Myocyte (in vitro differentiated cells): ENCODE data around the gene SARNP. TPM values are rescaled to one million over a fixed set of nuclear protein-coding genes. Genes with fewer than 3 reads are reported as not detected.
"Not testable (repeated sequence)": the region's sequence is repeated elsewhere in the genome, so short reads cannot be mapped to it uniquely, and the experiment has no call there.

Experiments used
- DNase-seq: peaks from one replicate; pipeline ENCODE4 v3.0.0-alpha.2; 2012; ENCODE audit warnings: low read depth
- total RNA-seq: library from RNA; depleted of rRNA; stranded (reverse); fragments of >200 nt; gene quantifications from 2 replicates; pipeline ENCODE4 v1.2.3, GENCODE V29; 2014

The SARNP gene
- total RNA-seq, 1 donor from 2014 or later: 75.3 TPM

DNA sequence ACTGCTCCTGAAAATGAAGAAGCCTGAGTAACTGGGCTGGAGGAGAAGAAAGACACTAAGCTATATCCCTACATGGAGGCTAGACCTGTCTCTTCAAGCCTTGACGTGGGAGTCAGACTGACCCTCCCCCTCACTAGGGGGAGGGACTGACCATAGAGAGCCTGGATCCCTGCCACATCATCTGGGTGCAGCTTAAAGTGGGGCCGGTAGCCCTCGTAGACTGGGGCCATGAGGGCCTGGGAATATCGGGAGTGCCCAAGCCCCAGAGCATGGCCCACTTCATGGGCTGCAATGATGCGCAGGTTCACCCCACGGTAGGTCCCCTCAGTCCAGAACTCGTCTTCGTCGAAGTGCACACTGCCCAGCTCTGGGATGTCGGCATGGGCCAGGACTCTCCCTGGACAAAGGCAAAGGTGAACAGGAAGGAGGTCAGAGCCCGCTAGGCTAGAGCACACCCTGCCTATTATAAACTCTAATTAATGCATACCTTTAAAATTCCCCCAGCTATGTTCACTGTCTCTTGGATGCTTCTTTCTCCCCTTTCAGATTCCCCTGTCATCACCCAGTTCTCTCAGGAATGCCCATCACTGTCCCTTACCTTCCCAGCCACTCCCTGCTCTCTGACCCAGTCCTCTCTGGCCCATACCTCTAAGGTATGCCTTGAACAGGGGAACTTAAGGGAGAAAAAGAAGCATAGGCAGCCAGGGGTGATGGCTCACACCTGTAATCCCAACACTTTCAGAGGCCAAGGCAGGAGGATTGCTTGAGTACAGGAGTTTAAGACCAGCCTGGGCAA, 22.0 kb upstream of the SARNP start:
- no peak for DNase-seq

DNA sequence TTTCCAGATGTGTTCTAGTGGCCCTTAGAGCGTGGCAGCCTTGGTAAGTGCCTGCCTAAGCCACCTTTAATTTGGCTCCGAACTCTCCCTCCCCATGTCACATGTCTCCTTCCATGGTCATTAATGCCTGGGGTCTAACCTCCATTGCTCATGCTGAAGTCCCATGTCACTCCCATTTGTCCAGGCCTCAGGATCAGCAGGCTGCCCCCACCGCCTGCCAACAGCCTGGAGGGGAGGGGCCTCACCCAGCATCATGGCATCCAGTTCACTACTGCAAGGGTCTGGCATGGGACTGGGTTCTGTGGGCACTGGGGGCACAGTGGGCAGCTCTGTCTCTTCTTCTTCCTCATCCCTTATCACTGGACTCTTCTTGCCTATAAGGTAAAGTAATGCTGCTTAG, 20.8 kb upstream of the SARNP start:
- DNase-seq: no peak

- DNase-seq: not testable (repeated sequence)
These were observed 16.9 kb upstream of the SARNP start for GRCh38 chr12:55834400-55834799.

- no peak for DNase-seq
These were observed 15.5 kb upstream of the SARNP start for GRCh38 chr12:55833056-55833455.

GRCh38 chr12:55831447-55831815, 13.9 kb upstream of the SARNP start:
- peak; percentile 16 for DNase-seq

DNA sequence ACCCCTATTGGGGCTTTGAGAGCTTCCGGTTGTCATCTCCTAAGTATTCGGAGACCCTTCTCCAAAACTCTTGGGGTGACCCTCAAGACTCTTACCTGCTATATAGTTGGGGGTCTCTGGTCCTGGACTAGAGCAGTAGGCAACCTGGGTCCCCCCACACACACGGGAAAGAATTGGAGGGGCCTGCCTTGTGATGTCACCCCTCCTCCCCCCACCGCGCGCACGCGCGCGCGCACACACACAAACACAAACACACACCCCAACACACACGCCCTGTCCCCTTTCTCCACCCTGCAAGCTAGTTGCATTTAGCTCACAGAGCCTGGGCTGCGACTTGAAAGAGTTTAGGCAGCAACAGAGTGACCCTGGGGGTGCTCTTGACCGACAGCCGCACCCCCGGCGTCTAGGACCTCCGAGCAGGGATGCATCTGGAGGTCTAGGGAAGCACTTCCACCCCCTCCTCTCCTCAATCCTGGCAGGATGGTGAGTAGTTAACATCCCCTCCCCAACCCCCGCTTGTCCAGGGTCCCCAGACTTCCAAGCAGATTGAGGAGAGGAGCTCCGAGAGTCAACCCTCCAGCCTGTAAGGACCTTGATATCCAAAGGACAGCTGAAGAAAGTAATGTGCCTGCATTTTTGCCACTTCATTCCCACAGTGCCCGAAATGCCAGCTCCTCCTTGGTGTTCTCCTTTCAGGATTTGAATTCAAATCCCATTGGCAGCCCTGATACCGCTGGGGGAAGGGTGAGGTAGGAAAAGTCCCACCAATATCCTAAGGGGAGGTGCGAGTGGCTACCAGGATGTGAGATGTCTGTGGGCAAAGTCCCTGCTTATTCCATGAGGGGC, 13.3 kb upstream of the SARNP start:
- DNase-seq: peak; percentile 77

DNA sequence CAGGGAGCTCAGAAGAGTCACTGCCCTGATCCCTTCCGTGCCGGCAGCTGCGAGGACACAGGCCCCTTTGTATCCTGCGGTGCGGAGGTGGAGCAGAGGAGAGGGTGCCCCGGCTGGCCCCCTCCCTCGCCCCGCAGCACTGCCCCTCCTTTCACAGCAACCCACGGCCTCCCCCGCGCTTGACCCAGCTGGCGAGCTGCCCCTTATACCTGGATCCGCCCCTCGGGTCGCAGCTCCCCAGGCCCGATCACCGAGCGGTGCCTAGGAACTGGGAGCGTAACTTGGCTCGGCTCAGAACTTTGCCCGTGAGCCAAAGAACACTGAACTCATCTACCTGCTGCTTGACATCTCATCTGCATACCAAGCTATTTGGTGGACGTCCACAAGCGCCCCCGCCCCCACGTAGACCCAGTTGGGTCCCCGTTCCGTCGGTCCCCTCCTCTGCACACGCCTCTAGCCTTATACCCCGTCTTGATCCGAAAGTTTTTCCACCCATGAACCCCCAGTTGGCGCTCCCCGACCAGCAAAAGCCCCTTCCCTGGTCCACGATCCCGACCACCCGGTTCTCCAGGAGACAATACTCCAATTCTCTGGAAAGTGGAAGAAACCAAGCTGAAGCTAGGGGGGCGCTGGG, 12.6 kb upstream of the SARNP start:
- DNase-seq: no peak

- DNase-seq: no peak
These were observed 10.8 kb upstream of the SARNP start for GRCh38 chr12:55828357-55828756.

DNA sequence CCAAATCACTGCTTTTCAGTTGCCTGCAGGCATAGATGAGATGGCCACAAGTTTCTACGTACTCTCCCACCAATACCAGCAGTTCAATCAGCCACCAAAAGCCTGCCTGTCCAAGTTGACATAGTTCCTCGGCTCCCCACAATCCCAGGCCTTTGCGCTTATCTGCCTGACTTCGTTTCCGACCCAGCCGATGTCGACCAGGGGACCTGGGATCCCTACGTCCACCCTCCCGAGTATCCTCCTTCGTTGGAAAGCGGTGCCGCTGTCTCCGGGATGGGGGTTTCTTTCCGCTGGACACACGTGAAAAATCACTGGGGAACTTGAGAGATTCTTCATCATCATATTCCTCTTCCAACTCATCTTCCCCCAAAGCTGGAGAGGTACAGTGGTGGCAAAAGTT, 10.3 kb upstream of the SARNP start:
- no peak for DNase-seq

DNA sequence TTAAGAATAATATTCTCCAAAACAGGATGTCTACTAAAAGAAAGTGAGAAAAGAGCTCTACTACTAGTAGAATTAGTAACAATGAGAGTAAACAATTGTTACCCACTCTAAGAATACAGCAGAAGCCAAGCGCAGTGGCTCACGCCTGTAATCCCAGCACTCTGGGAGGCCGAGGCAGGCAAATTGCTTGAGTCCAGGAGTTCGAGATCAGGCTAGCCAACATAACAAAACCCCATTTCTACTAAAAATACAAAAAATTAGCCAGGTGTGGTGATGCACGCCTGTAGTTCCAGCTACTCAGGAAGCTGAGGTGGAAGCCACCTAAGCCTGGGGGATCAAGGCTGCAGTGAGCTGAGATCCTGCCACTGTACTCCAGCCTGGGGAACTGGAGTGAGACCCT, 7.2 kb upstream of the SARNP start:
- no peak for DNase-seq

DNA sequence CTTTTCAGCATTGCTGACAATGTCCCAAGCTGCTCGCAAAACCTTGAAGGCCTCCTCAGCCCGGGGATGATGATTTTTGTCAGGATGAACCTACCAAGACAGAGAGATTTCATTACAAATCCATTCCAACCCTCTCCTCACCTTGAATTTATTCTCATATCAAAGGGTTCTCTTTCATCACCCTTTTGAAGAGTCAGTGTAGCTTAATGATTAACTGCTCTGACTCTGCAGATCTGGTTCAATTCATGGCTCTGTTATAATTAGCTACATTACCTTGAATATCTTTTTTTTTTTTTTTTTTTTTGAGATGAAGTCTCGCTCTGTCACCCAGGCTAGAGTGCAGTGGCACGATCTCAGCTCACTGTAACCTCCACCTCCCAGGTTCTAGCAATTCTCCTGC, 5.9 kb upstream of the SARNP start:
- no peak for DNase-seq

- no peak for DNase-seq
These were observed 4.7 kb upstream of the SARNP start for GRCh38 chr12:55822228-55822627.

DNA sequence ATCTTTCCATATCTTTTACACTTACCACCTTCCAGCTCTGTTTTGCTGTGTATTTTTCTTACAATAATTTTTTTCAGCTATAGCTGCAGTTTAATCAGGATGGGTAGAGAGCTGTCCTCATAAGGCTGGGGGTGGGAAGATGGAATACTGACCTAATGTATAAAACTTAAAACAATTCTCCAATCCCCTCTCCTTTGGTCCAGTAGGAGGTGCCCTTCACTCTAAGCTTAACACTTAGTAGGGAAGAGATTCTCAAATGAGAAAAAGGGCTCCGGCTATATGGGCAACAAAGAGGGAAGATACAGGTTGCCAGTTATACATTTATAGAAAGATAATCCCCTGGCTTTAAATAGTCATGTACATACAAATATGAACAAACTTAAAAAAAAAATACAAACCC, 3.2 kb upstream of the SARNP start:
- DNase-seq: no peak

- no peak for DNase-seq
These were observed 1.4 kb upstream of the SARNP start for GRCh38 chr12:55818886-55819285.

DNA sequence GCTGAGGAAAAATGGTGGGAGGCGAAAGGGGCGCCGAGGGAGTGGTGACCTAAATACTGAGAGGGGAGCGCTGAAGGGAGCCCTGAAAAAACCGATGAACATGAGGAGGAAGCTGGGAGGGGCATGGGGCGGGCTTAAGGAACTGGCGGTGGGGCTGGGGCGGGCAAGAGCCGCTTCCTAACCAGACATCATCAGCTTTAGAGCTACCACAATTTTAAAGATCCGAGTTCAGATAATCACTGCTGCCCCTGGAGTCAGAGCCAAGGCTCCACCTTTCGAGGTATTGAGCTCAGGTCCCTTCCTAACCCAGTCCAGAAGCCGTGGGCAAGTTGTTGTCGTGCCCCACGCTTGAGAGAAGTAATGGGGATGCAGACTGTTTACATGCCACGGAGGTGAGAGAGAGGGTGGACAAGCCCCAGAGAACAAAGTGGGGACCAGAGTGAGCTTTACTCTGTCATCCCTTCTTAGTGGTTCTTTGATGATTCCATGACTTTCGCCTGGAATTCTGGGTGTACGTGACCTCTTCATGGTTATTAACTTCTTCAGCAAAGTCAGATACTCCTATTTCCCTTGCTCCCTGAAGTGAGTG, 710 bp upstream of the SARNP start:
- DNase-seq: no peak

DNA sequence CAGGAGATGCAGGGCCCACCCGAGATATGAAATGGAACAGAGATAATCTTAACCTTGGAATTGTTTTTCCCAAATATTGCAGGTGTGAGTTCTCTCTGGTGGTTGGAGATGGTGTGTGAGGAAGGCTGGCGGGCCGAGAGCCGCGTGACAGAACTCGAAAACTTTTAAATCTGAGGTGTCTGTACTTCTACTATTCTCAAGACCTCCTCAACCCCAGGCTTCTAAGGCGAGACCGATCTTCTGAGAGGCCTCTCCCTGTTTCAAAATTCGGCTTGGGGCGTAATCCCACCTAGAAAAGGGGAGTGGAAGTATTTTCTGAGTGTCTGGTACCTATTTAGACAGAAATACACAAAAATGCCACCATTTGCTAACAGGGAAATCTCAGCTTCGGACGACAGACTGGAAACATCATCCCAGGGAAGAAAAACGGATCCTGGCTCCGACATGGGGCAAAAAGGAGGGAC, 611 bp downstream of the SARNP start:
- DNase-seq: peak; percentile 33

DNA sequence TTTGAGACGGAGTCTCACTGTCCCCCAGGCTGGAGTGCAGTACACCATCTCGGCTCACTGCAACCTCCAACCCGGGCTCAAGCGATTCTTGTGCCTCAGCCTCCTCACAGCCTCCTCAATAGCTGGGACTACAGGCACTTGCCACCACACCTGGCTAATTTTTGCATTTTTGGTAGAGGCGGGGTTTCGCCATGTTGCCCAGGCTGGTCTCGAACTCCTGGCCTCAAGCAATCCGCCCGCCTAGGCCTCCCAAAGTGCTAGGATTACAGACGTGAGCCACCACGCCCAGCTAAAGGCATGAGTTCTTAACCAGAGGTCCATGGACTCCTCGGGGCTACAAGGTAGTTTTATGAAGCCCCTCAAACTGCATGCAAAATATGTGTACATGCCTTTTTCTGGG, 2.1 kb downstream of the SARNP start:
- no peak for DNase-seq

- no peak for DNase-seq
These were observed 3.3 kb downstream of the SARNP start for GRCh38 chr12:55814257-55814656.

- no peak for DNase-seq
These were observed 5.4 kb downstream of the SARNP start for GRCh38 chr12:55812088-55812487.

GRCh38 chr12:55809274-55809673, 8.2 kb downstream of the SARNP start:
- no peak for DNase-seq

- no peak for DNase-seq
These were observed 10.5 kb downstream of the SARNP start for GRCh38 chr12:55806982-55807381.

DNA sequence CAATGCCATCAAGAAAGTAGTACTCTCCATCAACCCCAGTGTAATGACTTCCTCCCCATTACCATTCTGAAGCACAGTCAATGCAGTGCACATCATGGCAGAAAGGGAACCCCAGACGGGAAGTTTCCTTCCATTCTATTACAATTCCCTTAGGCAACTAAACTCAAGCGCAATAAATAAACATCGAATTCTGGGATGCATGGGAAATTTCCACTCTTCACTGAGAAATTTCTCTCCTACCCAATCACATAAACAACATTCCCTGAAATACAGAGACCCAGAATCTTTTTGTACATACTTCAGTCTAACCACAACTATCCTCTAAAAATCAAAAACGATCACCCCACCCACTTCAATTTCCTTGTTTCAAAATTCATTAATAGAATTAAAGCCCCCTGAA, 20.0 kb downstream of the SARNP start:
- DNase-seq: no peak
